BLaER1 treated with 17β-estradiol and CSF1 and Interleukin-3, amounts not matched to agents 10 nM and 100 nM (cell line): ENCODE data around the gene ZNF236.
A peak's percentile ranks its signal among the peaks of the same experiment; 100 is the strongest.

Experiments
- H3K27ac ChIP-seq, 11 experiments: shearing (Covaris generic); formaldehyde crosslinking; 2 replicates each; pipeline ENCODE4 v1.8.1; 2022
- H3K27me3 ChIP-seq, 11 experiments: shearing (Covaris generic); formaldehyde crosslinking; 2 replicates each; pipeline ENCODE4 v1.8.1; 2022
- H3K36me3 ChIP-seq, 11 experiments: shearing (Covaris generic); formaldehyde crosslinking; 2 replicates each; pipeline ENCODE4 v1.8.1; 2022
- H3K4me1 ChIP-seq, 10 experiments: shearing (Covaris generic); formaldehyde crosslinking; 2 replicates each; pipeline ENCODE4 v1.8.1; 2022
- H3K4me2 ChIP-seq, 11 experiments: shearing (Covaris generic); formaldehyde crosslinking; 2 replicates each; pipeline ENCODE4 v1.8.1; 2022
- H3K4me3 ChIP-seq, 10 experiments: shearing (Covaris generic); formaldehyde crosslinking; 2 replicates each; pipeline ENCODE4 v1.8.1; 2022
- H3K9ac ChIP-seq, 11 experiments: shearing (Covaris generic); formaldehyde crosslinking; 2 replicates each; pipeline ENCODE4 v1.8.1; 2022
- H3K9me3 ChIP-seq, 11 experiments: shearing (Covaris generic); formaldehyde crosslinking; replicated peaks in 1 of 11; 2 replicates each; pipeline ENCODE4 v1.8.1; 2022
- H4K20me1 ChIP-seq, 11 experiments: shearing (Covaris generic); formaldehyde crosslinking; 2 replicates each; pipeline ENCODE4 v1.8.1; 2022
- Cebpa-rat ChIP-seq, 11 experiments: shearing (Covaris generic); IDR thresholded peaks; 2 replicates each; pipeline ENCODE4 v1.8.1; 2022

ZNF236 gene

GRCh38 chr18:76915456-76915855 lies 93.1 kb downstream of the ZNF236 start:
- Histone ChIP-seq H4K20me1 (no peaks in the 10 kb centered on the region), H3K36me3 (peaks cover 81 to 100% (median 98%) of the 10 kb centered on the region in 11 experiments), H3K27me3 (no peaks in the 10 kb centered on the region), H3K27ac (no peak overlapping the region), H3K9ac (no peak overlapping the region), H3K4me1 (no peaks in the 10 kb centered on the region), H3K9me3 (no peaks in the 10 kb centered on the region), H3K4me3 (no peak overlapping the region), H3K4me2 (no peak overlapping the region)
- TF ChIP-seq Cebpa-rat (IDR thresholded peaks at IDR 0.05), result no peak

GRCh38 chr18:76920974-76921373 lies 98.6 kb downstream of the ZNF236 start:
- H3K9ac ChIP-seq, result no peak overlapping the region
- TF ChIP-seq Cebpa-rat (IDR thresholded peaks at IDR 0.05), result no peak
- H4K20me1 ChIP-seq, result no peaks in the 10 kb centered on the region; a peak in 1 of 22 replicates
- H3K36me3 ChIP-seq, result peaks cover 83 to 94% (median 87%) of the 10 kb centered on the region in 11 experiments
- H3K27ac ChIP-seq, result no peak overlapping the region
- no peak overlapping the region for H3K4me3 ChIP-seq
- H3K4me2 ChIP-seq, result no peak overlapping the region
- H3K9me3 ChIP-seq, result no peaks in the 10 kb centered on the region
- H3K27me3 ChIP-seq, result no peaks in the 10 kb centered on the region
- H3K4me1 ChIP-seq, result peaks cover 0 to 11% (median 5%) of the 10 kb centered on the region in 10 experiments; a peak in 10 of 20 replicates

- no peaks in the 10 kb centered on the region; a peak in 1 of 22 replicates for H4K20me1 ChIP-seq
- no peak overlapping the region for H3K4me3 ChIP-seq
- H3K27ac ChIP-seq, result no peak overlapping the region
- peaks cover 0 to 11% (median 5%) of the 10 kb centered on the region in 10 experiments; a peak in 10 of 20 replicates for H3K4me1 ChIP-seq
- H3K9me3 ChIP-seq, result no peaks in the 10 kb centered on the region
- peaks cover 81 to 94% (median 87%) of the 10 kb centered on the region in 11 experiments for H3K36me3 ChIP-seq
- H3K9ac ChIP-seq, result no peak overlapping the region
- TF ChIP-seq Cebpa-rat (IDR thresholded peaks at IDR 0.05), result no peak
- no peaks in the 10 kb centered on the region for H3K27me3 ChIP-seq
- H3K4me2 ChIP-seq, result peak overlapping the region in 4 of 11 experiments; percentile 22 to 62 (median 35); a peak in 5 of 22 replicates
Measured at GRCh38 chr18:76922107-76922506, 99.8 kb downstream of the ZNF236 start.

- TF ChIP-seq Cebpa-rat (IDR thresholded peaks at IDR 0.05), result no peak
- Histone ChIP-seq H3K9ac (no peak overlapping the region), H3K9me3 (no peaks in the 10 kb centered on the region), H3K27me3 (no peaks in the 10 kb centered on the region), H3K36me3 (peaks cover 82 to 94% (median 88%) of the 10 kb centered on the region in 11 experiments), H3K4me3 (no peak overlapping the region), H4K20me1 (no peaks in the 10 kb centered on the region; a peak in 1 of 22 replicates), H3K27ac (no peak overlapping the region), H3K4me2 (no peak overlapping the region), H3K4me1 (peaks cover 0 to 11% (median 5%) of the 10 kb centered on the region in 10 experiments; a peak in 10 of 20 replicates)
Measured at GRCh38 chr18:76923485-76924085, 101.2 kb downstream of the ZNF236 start.

- TF ChIP-seq Cebpa-rat (IDR thresholded peaks at IDR 0.05), result no peak
- H3K9me3 ChIP-seq, result no peaks in the 10 kb centered on the region
- no peak overlapping the region for H3K4me3 ChIP-seq
- no peak overlapping the region for H3K9ac ChIP-seq
- no peak overlapping the region for H3K4me2 ChIP-seq
- H3K4me1 ChIP-seq, result peaks cover 0 to 11% (median 5%) of the 10 kb centered on the region in 10 experiments; a peak in 10 of 20 replicates
- no peak overlapping the region for H3K27ac ChIP-seq
- peaks cover 82 to 94% (median 87%) of the 10 kb centered on the region in 11 experiments for H3K36me3 ChIP-seq
- no peaks in the 10 kb centered on the region for H3K27me3 ChIP-seq
- no peaks in the 10 kb centered on the region; a peak in 1 of 22 replicates for H4K20me1 ChIP-seq
Measured at GRCh38 chr18:76925501-76925900, 103.1 kb downstream of the ZNF236 start.

- Histone ChIP-seq H3K36me3 (peaks cover 86 to 99% (median 92%) of the 10 kb centered on the region in 11 experiments), H3K9ac (no peak overlapping the region)
Measured at GRCh38 chr18:76927223-76927725, 104.9 kb downstream of the ZNF236 start.

GRCh38 chr18:76928179-76928868 lies 106.0 kb downstream of the ZNF236 start:
- Histone ChIP-seq H3K36me3 (peaks cover 90 to 100% (median 94%) of the 10 kb centered on the region in 11 experiments), H4K20me1 (peaks cover 0 to 5% (median 0%) of the 10 kb centered on the region in 11 experiments; a peak in 1 of 22 replicates), H3K9ac (no peak overlapping the region), H3K4me3 (no peak overlapping the region), H3K27ac (no peak overlapping the region), H3K9me3 (no peaks in the 10 kb centered on the region), H3K4me2 (no peak overlapping the region), H3K4me1 (no peaks in the 10 kb centered on the region), H3K27me3 (no peaks in the 10 kb centered on the region)
- no peak for TF ChIP-seq Cebpa-rat (IDR thresholded peaks at IDR 0.05)

More at GRCh38 chr18:76927223-76927725, 104.9 kb downstream of the ZNF236 start:
- no peak overlapping the region for H3K4me3 ChIP-seq
- TF ChIP-seq Cebpa-rat (IDR thresholded peaks at IDR 0.05), result no peak
- H3K4me1 ChIP-seq, result peaks cover 0 to 5% (median 4%) of the 10 kb centered on the region in 10 experiments; a peak in 10 of 20 replicates
- no peak overlapping the region for H3K4me2 ChIP-seq
- H3K9me3 ChIP-seq, result no peaks in the 10 kb centered on the region
- no peak overlapping the region for H3K27ac ChIP-seq
- peaks cover 0 to under 1% (median 0%) of the 10 kb centered on the region in 11 experiments; a peak in 1 of 22 replicates for H4K20me1 ChIP-seq
- H3K27me3 ChIP-seq, result no peaks in the 10 kb centered on the region

GRCh38 chr18:76931171-76931570 lies 108.8 kb downstream of the ZNF236 start:
- no peak overlapping the region for H3K9ac ChIP-seq
- no peak overlapping the region for H3K27ac ChIP-seq
- no peak for TF ChIP-seq Cebpa-rat (IDR thresholded peaks at IDR 0.05)
- H3K4me2 ChIP-seq, result no peak overlapping the region
- no peaks in the 10 kb centered on the region for H3K4me1 ChIP-seq
- no peak overlapping the region for H3K4me3 ChIP-seq
- H3K9me3 ChIP-seq, result no peaks in the 10 kb centered on the region
- H4K20me1 ChIP-seq, result 0 out of 22 replicates have a peak, but pooled peaks cover 0 to 5% (median 0%) of the 10 kb centered on the region in 11 experiments
- H3K27me3 ChIP-seq, result no peaks in the 10 kb centered on the region
- H3K36me3 ChIP-seq, result peaks cover 74 to 100% (median 89%) of the 10 kb centered on the region in 11 experiments
